Neural cell (in vitro differentiated cells): Measurements from ENCODE around the gene GBP3.

ENCODE experiments used
- CTCF ChIP-seq: fragments of 450-650 bp; IDR thresholded peaks from 2 replicates; pipeline ENCODE4 v1.5.1; 2014; ENCODE audit warnings: antibody characterized with exemption, mild to moderate bottlenecking, moderate library complexity; ENCODE audit not compliant: poor library complexity, severe bottlenecking
- EP300 ChIP-seq: fragments of 450-650 bp; conservative IDR thresholded peaks from 2 replicates; pipeline ENCODE4 v1.6.1; 2014; ENCODE audit warnings: antibody characterized with exemption, mild to moderate bottlenecking, moderate library complexity; ENCODE audit not compliant: poor library complexity, severe bottlenecking
- EZH2 ChIP-seq: fragments of 200-600, 300-800 bp; shearing (Covaris generic), sonication (generic); IDR thresholded peaks from 2 replicates; pipeline ENCODE4 v1.6.1; 2014; ENCODE audit warnings: antibody characterized with exemption, low read length, borderline replicate concordance, mild to moderate bottlenecking; ENCODE audit not compliant: insufficient read depth, poor library complexity, severe bottlenecking
- POLR2AphosphoS5 ChIP-seq: IDR thresholded peaks from 2 replicates; pipeline ENCODE4 v1.6.1; 2012
- REST ChIP-seq: IDR thresholded peaks from 2 replicates; pipeline ENCODE4 v1.6.1; 2012; ENCODE audit warnings: borderline replicate concordance

DNA sequence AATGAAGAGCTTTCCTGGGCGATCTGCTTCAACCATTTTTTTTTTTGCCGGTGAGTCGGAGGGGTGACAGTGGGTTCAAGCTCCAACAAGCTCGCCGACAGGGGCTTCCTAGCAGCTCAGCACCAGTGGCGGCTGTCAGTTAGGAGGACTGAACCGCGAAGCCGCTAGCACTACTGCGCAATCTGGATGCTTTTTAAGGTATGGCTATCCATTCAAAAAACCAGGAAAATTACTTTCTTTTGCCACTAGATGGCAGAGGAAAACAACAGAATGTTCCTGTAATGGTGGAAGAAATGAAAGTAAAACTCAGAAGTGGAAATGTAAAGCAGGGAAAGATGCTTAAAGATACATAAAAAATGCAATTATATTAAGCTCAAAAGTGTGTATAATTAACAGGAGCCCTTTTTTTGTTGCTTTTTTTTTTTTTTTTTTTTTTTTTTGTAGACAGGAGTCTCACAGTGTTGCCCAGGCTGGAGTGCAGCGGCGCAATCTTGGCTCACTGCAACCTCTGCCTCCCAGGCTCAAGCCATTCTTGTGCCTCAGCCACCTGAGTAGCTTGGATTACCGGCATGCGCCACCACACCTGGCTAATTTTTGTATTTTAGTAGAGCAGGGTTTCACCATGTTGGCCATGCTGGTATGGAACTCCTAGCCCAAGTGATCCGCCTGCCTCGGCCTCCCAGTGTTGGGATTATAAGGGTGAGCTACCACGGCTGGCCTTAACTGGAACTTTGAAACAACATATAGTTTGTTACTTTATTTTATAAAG, 38.7 kb downstream of the GBP3 start:
- TF ChIP-seq CTCF = peak; percentile 53
- no peak for TF ChIP-seq POLR2AphosphoS5
- no peak for TF ChIP-seq EP300
- TF ChIP-seq REST = no peak
- TF ChIP-seq EZH2 = no peak
